ENCODE measurements around the gene ERN2. TPM values are rescaled to one million over a fixed set of nuclear protein-coding genes. Genes with fewer than 3 reads are reported as not detected.

The ERN2 gene
- total RNA-seq, 1 donor from 2014 or later, result not detected

DNA sequence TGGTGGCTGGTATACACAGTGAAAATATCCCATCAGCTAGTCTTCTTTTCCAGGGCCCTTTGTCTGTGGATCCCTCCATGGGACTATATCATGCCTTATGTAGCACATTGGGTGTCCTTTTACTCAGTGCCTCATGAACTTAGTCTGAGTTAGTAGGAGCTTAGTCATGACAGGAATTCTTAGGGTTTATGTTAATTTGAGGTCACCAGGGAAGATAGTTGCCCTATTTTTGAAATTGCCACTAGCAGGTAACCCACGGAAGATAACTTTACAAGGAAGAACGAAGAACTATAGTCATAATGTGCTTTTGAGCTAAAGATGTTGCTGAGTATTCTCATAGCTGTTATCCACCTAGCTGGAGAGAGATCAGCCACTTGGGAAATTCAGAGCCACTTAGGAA is 49.1 kb downstream of the ERN2 start:
- intact Hi-C loops (cut with micrococcal nuclease), result no loop called here
- no peak overlapping the region for H3K27ac Mint-ChIP-seq
- H3K4me1 Mint-ChIP-seq, result peaks cover under 1% of the 10 kb centered on the region
- no peaks in the 10 kb centered on the region for H3K27me3 Mint-ChIP-seq
- H3K36me3 Mint-ChIP-seq (ENCODE audit: low read depth), result peaks cover 98% of the 10 kb centered on the region
- no peak overlapping the region for H3K4me3 Mint-ChIP-seq
- DNase-seq (no peak), ATAC-seq (ENCODE audit: low read depth) (no peak)
- CTCF ChIA-PET, result no interaction called here
- H3K9me3 Mint-ChIP-seq, result no peaks in the 10 kb centered on the region
- POLR2A ChIA-PET, result no interaction called here
- TF ChIP-seq, protein P1, sequence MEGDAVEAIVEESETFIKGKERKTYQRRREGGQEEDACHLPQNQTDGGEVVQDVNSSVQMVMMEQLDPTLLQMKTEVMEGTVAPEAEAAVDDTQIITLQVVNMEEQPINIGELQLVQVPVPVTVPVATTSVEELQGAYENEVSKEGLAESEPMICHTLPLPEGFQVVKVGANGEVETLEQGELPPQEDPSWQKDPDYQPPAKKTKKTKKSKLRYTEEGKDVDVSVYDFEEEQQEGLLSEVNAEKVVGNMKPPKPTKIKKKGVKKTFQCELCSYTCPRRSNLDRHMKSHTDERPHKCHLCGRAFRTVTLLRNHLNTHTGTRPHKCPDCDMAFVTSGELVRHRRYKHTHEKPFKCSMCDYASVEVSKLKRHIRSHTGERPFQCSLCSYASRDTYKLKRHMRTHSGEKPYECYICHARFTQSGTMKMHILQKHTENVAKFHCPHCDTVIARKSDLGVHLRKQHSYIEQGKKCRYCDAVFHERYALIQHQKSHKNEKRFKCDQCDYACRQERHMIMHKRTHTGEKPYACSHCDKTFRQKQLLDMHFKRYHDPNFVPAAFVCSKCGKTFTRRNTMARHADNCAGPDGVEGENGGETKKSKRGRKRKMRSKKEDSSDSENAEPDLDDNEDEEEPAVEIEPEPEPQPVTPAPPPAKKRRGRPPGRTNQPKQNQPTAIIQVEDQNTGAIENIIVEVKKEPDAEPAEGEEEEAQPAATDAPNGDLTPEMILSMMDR (IDR thresholded peaks at IDR 0.05), result no peak

DNA sequence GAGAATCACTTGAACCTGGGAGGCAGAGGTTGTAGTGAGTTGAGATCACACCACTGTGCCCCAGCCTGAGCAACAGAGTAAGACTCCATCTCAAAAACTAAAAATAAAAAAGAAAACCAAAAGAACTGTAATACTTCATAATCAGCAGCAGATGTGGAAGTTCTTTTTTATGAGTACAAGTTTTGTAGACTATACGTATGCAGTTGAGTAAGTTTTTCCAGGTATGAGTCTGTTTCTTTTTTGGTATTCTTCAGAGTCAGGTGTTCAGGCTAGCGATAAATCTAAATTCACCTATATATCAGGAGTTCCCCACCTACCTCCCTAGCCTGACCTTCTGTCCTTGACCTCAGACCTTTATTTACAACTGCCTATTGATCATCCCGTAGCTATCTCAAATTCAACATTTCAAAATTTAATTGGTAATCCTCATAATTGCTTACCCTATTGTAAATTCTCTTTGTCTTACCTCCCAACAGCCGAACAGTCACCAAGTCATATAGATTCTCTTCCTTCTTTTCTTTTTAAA is 61.0 kb downstream of the ERN2 start:
- ChIA-PET POLR2A (no interaction called here), CTCF (no interaction called here)
- ATAC-seq (ENCODE audit: low read depth) (peak; percentile 28), DNase-seq (no peak)
- intact Hi-C loops (cut with micrococcal nuclease), result no loop called here
- no peaks in the 10 kb centered on the region for H3K27me3 Mint-ChIP-seq
- TF ChIP-seq, protein P1 (IDR thresholded peaks at IDR 0.05), result no peak
- H3K9me3 Mint-ChIP-seq, result peaks cover 3% of the 10 kb centered on the region
- H3K27ac Mint-ChIP-seq, result peak overlapping the region; percentile 71
- H3K4me3 Mint-ChIP-seq, result peak overlapping the region; percentile 21
- H3K36me3 Mint-ChIP-seq (ENCODE audit: low read depth), result peaks cover 53% of the 10 kb centered on the region
- H3K4me1 Mint-ChIP-seq, result peaks cover 28% of the 10 kb centered on the region

DNA sequence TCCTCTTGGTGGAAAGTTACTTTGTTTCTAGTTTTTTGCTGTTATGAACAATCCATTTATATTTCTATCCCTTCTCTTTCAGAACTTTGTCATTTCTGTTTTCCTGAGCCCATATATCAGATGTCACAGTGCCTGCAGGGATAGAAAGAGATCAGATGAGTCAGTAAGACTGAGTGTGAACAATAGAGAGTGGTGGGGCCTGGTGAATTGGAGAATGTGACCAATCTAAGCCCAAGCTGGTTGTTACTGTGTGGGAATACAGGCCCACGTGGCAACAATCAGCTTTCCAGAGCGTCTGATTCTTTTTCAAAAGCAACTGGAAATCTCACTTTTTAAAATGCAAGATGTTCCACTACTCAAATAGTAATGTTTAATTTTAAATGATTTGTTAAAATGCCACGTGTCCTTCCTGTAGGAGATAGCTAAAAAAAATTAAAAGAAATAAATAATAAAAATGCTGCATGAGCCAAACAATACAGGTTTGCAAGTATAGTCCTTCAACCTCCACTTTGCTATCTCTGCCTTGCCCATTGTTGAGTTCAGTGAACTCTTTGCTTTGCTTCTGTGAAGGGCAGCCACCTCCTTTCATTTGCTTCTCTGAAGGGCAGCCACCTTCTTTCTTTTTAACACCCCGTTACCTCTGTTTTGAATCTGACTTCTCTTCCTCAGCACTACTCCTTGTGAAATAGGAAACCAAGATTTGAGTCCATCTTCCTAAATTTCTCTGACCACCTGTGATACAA is 62.2 kb downstream of the ERN2 start:
- peak overlapping the region; percentile 51 for H3K27ac Mint-ChIP-seq
- TF ChIP-seq, protein P1 (IDR thresholded peaks at IDR 0.05), result no peak
- peaks cover 60% of the 10 kb centered on the region for H3K36me3 Mint-ChIP-seq (ENCODE audit: low read depth)
- H3K4me3 Mint-ChIP-seq, result no peak overlapping the region
- ATAC-seq (ENCODE audit: low read depth), result no peak
- ChIA-PET POLR2A (interaction anchor here (1.1 kb wide), 1 partner anchor 9 kb away, joined by 3 read pairs; no protein-coding TSS in a partner anchor), CTCF (no interaction called here)
- peaks cover 34% of the 10 kb centered on the region for H3K4me1 Mint-ChIP-seq
- intact Hi-C loops (cut with micrococcal nuclease), result no loop called here
- peaks cover 3% of the 10 kb centered on the region for H3K9me3 Mint-ChIP-seq
- no peaks in the 10 kb centered on the region for H3K27me3 Mint-ChIP-seq
- DNase-seq, result no peak

DNA sequence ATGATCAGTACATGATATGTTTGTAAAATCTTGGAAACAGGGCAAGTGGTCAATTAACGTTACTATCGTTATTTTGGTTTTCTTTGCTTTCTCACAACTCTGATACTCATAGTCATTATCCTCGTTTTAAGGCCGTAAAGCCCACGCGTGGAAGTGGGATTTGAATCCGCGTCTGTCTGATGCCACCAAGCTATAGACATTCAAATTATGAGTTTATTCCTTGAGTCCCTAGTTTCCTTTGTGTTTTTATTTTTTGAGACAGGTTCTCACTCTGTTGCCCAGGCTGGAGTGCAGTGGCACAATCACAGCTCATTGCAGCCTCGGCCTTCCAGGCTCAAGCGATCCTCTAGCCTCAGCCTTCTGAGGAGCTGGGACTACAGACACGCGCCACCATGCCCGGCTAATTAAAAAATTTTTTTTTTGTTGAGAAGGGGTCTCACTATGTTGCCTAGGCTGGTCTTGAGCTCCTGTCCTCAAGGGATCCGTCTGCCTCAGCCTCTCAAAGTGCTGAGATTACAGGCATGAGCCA is 70.7 kb downstream of the ERN2 start:
- Mint-ChIP-seq H3K27me3 (no peaks in the 10 kb centered on the region), H3K4me3 (peak overlapping the region; percentile 98), H3K4me1 (peaks cover 39% of the 10 kb centered on the region), H3K9me3 (no peaks in the 10 kb centered on the region), H3K27ac (peak overlapping the region; percentile 97), H3K36me3 (ENCODE audit: low read depth) (peaks cover 48% of the 10 kb centered on the region)
- ChIA-PET POLR2A (interaction anchor here (0.7 to 1.3 kb wide), 2 partner anchors 9 to 38 kb away, joined by 3 read pairs; no protein-coding TSS in a partner anchor), CTCF (interaction anchor here (1.0 kb wide), 1 partner anchor 45 kb away, joined by 3 read pairs; no protein-coding TSS in a partner anchor)
- intact Hi-C loops (cut with micrococcal nuclease), result loop anchor here (10.0 kb wide), 1 partner anchor 82 kb away; no protein-coding TSS in a partner anchor
- ATAC-seq (ENCODE audit: low read depth) (no peak), DNase-seq (no peak)
- TF ChIP-seq, protein P1 (IDR thresholded peaks at IDR 0.05), result no peak
